RWPE2 (cell line): ENCODE measurements around the gene WWOX.

Experiments used
- ATAC-seq: fragments of 200-7000 bp; cut with Tn5 transposase; 3 replicates; pipeline ENCODE4 v1.9.1; 2021; ENCODE audit warnings: low read depth
- DNase-seq: peaks from one replicate; pipeline ENCODE4 v3.0.0-alpha.2; 2020; ENCODE audit warnings: low spot score
- H3K27ac ChIP-seq: fragments of 450-650 bp; 2 replicates; pipeline ENCODE4 v1.5.1; 2017; ENCODE audit warnings: mild to moderate bottlenecking; ENCODE audit not compliant: poor library complexity, severe bottlenecking
- H3K27me3 ChIP-seq: fragments of 250-450 bp; sonication (Bioruptor Pico); 2 replicates; pipeline ENCODE4 v1.5.1; 2021; ENCODE audit warnings: mild to moderate bottlenecking, moderate library complexity; ENCODE audit not compliant: insufficient read depth, poor library complexity, severe bottlenecking
- H3K36me3 ChIP-seq: fragments of 250-450 bp; sonication (Bioruptor Pico); 2 replicates; pipeline ENCODE4 v1.5.1; 2020; ENCODE audit warnings: low read depth, mild to moderate bottlenecking, moderate library complexity
- H3K4me1 ChIP-seq: fragments of 250-450 bp; sonication (Bioruptor Pico); 2 replicates; pipeline ENCODE4 v1.5.1; 2021; ENCODE audit warnings: mild to moderate bottlenecking, moderate library complexity; ENCODE audit not compliant: insufficient read depth, poor library complexity, severe bottlenecking
- H3K4me3 ChIP-seq: fragments of 250-450 bp; sonication (Bioruptor Pico); 2 replicates; pipeline ENCODE4 v1.5.1; 2021; ENCODE audit warnings: mild to moderate bottlenecking, moderate library complexity; ENCODE audit not compliant: severe bottlenecking
- H3K9me3 ChIP-seq: fragments of 250-450 bp; sonication (Bioruptor Pico); 2 replicates; pipeline ENCODE4 v1.5.1; 2021; ENCODE audit warnings: mild to moderate bottlenecking, moderate library complexity; ENCODE audit not compliant: severe bottlenecking
- TF ChIP-seq, protein P1 (sequence below): fragments of 450-650 bp; IDR thresholded peaks from one replicate; pipeline ENCODE4 v1.5.1; 2017; ENCODE audit warnings: mild to moderate bottlenecking, moderate library complexity; ENCODE audit not compliant: poor library complexity, severe bottlenecking

Gene WWOX

GRCh38 chr16:78515421-78515820, 416.0 kb downstream of the WWOX start:
- H3K4me3 ChIP-seq = no peak overlapping the region
- ATAC-seq (no peak), DNase-seq (no peak)
- no peaks in the 10 kb centered on the region for H3K4me1 ChIP-seq
- no peak overlapping the region for H3K27ac ChIP-seq
- H3K9me3 ChIP-seq = no peaks in the 10 kb centered on the region
- no peaks in the 10 kb centered on the region for H3K27me3 ChIP-seq
- no peaks in the 10 kb centered on the region for H3K36me3 ChIP-seq
- TF ChIP-seq, protein P1, sequence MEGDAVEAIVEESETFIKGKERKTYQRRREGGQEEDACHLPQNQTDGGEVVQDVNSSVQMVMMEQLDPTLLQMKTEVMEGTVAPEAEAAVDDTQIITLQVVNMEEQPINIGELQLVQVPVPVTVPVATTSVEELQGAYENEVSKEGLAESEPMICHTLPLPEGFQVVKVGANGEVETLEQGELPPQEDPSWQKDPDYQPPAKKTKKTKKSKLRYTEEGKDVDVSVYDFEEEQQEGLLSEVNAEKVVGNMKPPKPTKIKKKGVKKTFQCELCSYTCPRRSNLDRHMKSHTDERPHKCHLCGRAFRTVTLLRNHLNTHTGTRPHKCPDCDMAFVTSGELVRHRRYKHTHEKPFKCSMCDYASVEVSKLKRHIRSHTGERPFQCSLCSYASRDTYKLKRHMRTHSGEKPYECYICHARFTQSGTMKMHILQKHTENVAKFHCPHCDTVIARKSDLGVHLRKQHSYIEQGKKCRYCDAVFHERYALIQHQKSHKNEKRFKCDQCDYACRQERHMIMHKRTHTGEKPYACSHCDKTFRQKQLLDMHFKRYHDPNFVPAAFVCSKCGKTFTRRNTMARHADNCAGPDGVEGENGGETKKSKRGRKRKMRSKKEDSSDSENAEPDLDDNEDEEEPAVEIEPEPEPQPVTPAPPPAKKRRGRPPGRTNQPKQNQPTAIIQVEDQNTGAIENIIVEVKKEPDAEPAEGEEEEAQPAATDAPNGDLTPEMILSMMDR = no peak

DNA sequence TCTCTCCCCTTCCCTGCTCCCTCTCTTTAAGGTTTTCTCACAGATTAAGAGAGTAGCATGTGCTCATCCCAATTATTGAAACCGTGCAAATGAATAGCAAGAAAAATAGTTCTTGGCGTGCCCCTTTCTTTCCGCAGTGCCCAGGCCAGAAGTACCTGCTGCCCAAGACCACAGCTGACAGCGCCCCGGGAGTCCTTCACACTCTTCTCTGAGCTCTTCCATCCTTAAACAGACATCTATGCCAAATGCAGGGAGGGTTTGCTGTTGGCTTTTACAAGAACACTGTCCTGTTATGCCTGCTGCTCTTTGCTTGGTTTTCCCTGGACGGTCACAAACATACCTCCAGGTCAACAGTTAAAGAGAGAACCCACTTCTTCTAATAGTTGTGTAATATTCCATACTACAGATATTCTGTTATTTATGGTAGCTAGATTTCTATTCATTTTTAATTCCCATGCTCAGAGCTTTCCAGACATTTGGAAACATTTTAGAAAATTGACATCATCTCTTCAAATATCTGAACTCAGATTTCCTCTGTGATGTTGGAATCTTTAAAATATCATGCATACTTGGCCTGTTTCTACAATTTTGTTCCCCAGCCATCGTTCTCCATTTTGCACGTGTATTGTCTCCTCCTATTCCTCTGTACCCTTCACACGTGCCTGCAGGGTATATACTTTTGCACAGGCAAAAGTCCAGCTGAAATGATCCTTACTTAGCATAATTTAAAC, 416.7 kb downstream of the WWOX start:
- Histone ChIP-seq H3K27me3 (no peaks in the 10 kb centered on the region), H3K4me1 (no peaks in the 10 kb centered on the region), H3K27ac (no peak overlapping the region), H3K4me3 (no peak overlapping the region), H3K9me3 (no peaks in the 10 kb centered on the region), H3K36me3 (no peaks in the 10 kb centered on the region)
- ATAC-seq (no peak), DNase-seq (no peak)
- TF ChIP-seq, protein P1 = no peak

- H3K27ac ChIP-seq = no peak overlapping the region
- H3K36me3 ChIP-seq = no peaks in the 10 kb centered on the region
- no peak for ATAC-seq
- no peak overlapping the region for H3K4me3 ChIP-seq
- no peaks in the 10 kb centered on the region for H3K27me3 ChIP-seq
- no peak for DNase-seq
- H3K9me3 ChIP-seq = no peaks in the 10 kb centered on the region
- TF ChIP-seq, protein P1 = no peak
- H3K4me1 ChIP-seq = no peaks in the 10 kb centered on the region
Measured at GRCh38 chr16:78519896-78520295, 420.4 kb downstream of the WWOX start.

DNA sequence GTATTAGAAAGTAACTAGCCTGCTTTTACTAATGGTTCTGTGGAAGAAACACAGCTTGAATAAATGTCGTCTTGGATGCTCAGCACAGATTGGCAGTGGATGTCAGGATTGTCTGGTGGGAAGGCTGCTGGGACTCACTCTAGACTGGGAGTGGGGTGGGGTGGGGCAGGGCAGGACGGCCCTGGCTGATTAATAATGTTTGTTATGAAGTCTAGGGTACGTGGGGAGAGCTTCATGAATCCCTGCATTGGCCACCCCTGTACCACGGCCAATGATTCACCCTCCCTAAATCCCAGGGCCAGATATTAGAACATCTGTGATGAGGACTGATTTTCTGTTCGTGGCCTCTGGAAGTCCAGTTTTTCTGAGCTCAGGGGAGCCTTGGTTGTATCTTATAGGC, 421.0 kb downstream of the WWOX start:
- Histone ChIP-seq H3K4me1 (no peaks in the 10 kb centered on the region), H3K36me3 (no peaks in the 10 kb centered on the region), H3K4me3 (no peak overlapping the region), H3K27me3 (no peaks in the 10 kb centered on the region), H3K27ac (no peak overlapping the region), H3K9me3 (no peaks in the 10 kb centered on the region)
- TF ChIP-seq, protein P1 = no peak
- no peak for ATAC-seq
- DNase-seq = no peak

GRCh38 chr16:78522327-78522726, 422.9 kb downstream of the WWOX start:
- DNase-seq (no peak), ATAC-seq (no peak)
- Histone ChIP-seq H3K4me1 (no peaks in the 10 kb centered on the region), H3K27me3 (no peaks in the 10 kb centered on the region), H3K4me3 (no peak overlapping the region), H3K27ac (no peak overlapping the region), H3K36me3 (no peaks in the 10 kb centered on the region), H3K9me3 (no peaks in the 10 kb centered on the region)
- TF ChIP-seq, protein P1 = no peak
